SKM-1 treated with dmso at 0.1 percent for 144 hours (cell line): ENCODE data around the gene ELOVL6.
"Not testable (repeated sequence)": the region's sequence is repeated elsewhere in the genome, so short reads cannot be mapped to it uniquely, and the experiment has no call there.

Source experiments
- DNase-seq: peaks from one replicate; lab custom pipeline; 2025; ENCODE audit not compliant: unreplicated experiment; lab: John Stamatoyannopoulos, UW

Gene ELOVL6

DNA sequence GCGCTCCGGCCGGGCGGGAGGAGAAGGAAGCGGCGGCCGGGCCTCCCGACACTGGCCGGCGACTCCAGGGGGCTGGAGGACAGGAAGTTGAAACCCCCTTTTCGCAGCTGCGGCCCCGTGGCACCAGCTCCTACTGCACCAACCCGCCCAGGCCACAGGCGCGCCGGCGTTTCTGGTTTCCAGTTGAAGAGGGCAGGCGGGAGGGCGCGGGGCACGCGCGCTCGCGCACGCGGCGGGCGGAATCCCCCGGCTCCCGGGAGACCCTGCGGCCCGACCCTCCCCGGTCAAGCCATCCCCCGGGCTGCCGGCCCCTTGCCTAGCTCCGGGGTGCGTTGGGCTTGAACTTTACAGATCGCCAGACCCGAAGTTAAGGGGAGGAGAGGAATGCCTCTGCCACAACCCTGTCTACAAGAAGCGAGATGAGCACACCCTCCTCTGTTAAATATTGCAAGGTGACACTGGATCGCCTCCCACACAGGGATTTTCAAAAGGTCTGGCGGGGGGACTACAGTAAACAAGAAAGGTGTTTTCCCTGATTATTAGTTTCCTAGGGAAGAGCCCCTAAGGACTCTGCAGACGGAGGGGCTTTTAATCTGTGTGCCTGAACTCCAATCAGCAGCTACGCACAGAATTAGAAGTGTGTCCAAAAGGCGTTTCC is 1.4 kb downstream of the ELOVL6 start:
- peak; percentile 27 for DNase-seq

- DNase-seq: peak; percentile 33
Measured at GRCh38 chr4:110196206-110196870, 2.1 kb downstream of the ELOVL6 start.

GRCh38 chr4:110195561-110196205 is 2.7 kb downstream of the ELOVL6 start:
- DNase-seq: no peak

DNA sequence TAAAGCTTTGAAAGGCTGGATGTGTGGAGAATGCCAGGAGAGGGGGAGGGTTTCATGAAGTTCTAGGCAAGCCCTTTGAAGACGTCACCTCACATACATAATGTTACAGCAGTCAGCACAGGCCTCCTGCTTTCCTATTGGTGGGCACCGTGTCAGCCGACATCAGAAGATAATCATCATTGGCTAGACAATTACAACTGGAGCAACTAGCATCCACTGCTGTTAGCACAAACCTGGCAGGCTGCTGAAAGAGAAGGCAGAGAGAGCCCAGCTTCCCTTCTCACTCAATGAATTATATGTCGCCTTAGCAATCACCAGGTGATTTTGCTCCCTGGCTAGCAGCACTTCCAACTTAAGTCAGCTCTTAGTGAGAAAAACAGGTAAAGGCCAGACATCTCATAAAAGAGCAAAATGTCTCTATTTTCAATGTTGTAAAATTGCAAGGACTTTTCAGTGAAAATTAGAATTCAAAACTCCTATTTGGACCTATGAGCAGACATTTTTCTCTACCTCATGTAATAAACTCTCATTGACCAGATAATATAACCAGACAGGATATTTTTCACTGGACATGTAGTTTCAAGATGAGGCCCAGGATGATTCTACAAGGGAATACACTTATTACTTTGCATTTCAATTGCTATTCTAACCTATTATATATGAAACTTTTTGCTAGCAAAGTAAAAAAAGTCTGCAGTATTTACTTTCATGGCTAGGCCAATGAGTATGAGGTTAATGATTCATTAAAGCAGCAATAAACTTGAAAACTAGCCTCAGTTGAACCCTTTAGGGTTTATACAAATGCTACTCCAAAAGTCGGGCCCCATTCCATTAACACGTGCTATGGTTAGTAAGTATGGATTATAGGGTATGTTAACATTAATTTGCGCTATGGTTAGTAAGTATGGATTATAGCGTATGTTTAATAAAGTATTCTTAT is 4.3 kb downstream of the ELOVL6 start:
- DNase-seq: no peak

DNA sequence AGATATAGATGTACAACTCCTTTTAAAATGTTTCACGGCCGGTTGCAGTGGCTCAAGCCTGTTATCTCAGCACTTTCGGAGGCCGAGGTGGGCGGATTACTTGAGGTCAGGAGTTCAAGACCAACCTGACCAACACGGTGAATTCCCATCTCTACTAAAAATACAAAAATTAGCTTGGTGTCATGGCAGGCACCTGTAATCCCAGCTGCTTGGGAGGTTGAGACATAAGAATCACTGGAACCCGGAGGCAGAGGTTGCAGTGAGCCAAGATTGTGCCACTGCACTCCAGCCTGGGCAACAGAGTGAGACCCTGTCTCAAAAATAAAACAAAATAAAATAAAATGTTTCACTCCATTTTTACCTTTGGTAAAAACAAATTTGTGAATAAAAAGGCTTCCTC is 5.1 kb downstream of the ELOVL6 start:
- DNase-seq: not testable (repeated sequence)

- no peak for DNase-seq
Measured at GRCh38 chr4:110190249-110190648, 8.2 kb downstream of the ELOVL6 start.

- DNase-seq: no peak
Measured at GRCh38 chr4:110188113-110188512, 10.3 kb downstream of the ELOVL6 start.

- DNase-seq: no peak
Measured at GRCh38 chr4:110184791-110185155, 13.6 kb downstream of the ELOVL6 start.

DNA sequence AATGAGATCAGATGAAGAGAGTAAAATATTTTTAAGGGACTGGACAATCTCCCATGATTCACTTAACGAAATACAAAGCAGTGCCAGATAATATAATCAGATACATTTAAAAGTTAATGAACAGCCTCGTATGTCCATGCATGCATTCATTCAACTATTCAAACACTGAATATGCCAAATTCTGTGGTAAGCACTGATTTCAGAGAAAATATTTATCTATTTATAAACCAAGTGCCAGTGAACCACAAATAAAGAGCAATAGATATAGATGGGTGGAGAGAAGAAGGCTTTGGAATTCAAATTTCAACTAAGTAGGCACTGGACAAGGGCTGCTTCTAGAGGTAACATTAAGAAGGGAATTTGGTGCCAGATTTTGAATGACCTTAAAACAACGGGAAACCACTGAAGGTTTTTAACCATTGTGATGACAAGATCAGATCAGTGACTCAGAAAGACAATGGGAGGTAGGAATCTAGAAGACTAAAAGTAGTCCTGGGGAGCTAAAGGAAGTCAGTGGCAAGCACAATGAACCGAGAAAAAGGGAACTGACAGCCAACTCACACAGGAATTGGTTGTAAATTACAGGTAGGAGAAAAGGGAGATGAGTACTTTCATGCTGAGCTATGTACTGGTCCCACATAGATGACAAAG is 14.2 kb downstream of the ELOVL6 start:
- DNase-seq: peak; percentile 38

- DNase-seq: no peak
Measured at GRCh38 chr4:110183643-110184042, 14.8 kb downstream of the ELOVL6 start.

GRCh38 chr4:110183058-110183457 is 15.4 kb downstream of the ELOVL6 start:
- DNase-seq: no peak

DNA sequence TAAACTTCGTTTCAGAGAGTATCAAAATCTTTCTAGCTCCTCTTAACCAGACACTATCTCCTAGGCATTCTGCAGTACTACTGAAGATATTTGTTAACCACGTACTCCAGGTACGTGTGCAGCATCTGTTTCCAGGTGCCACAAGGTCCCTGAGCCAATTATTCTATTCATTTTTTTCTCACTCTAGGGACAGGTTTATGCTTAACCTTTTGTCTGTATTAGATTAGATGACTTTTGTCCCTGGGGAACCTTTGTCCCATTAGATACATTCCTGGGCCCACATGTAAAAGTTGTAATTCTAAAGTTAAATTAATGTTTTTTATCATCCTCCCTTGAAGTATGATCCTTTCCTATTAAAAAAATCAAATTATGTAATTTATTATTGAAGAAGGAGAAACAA is 16.5 kb downstream of the ELOVL6 start:
- no peak for DNase-seq

- no peak for DNase-seq
Measured at GRCh38 chr4:110175634-110176033, 22.8 kb downstream of the ELOVL6 start.

GRCh38 chr4:110172972-110173371 is 25.4 kb downstream of the ELOVL6 start:
- no peak for DNase-seq

DNA sequence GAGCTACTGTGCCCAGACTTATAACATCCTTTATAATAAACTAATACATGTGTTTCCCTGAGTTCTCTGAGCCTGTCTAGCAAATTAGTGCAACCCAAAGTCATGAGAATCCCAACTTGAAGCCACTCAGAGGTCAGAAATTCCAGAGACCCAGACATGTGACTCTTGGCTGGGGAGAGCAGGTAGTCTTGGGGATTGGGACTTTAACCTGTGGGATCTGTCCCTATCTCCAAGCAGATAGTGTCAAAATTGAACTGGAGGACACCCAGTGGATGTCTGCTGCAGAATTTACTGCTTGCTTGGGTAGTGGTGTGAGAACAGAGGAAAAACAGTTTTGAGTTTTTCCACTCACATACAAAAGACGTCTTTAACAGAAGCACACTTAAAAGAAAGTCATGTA is 26.4 kb downstream of the ELOVL6 start:
- DNase-seq: no peak

DNA sequence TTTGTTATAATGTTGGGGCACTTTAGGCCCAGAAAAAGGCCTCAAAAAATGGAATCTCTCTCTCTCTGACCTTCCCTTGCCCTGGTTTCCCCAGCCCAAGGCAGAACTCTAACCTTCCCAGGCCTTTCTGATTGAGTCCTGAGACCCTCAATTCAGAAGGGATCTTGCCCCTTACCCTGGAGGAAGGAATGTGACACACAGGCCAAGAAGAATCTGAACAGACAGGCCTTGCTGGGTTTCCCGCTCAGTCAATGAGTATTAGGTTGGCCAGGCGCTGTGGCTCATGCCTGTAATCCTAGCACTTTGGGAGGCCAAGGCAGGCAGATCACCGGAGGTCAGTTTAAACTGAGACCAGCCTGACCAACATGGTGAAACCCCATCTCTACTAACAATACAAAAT is 27.6 kb downstream of the ELOVL6 start:
- DNase-seq: no peak

GRCh38 chr4:110165382-110166286 is 32.8 kb downstream of the ELOVL6 start:
- DNase-seq: no peak

DNA sequence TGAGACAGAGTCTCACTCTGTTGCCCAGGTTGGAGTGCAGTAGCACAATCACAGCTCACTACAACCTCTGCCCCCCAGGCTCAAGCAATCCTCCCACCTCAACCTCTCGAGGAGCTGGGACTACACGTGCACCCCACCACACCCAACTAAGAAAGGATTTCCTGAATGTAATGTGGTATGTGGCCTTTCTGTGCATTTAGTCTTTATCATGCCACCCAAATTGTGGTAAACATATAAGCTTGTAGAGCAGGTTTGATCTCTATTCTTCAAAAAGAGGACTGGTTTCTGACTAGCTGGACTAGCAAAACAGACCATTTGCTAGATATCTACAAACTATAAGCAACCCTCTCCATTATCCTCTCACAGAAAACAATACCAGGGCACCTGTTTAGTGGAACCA is 33.6 kb downstream of the ELOVL6 start:
- no peak for DNase-seq

- no peak for DNase-seq
Measured at GRCh38 chr4:110164251-110164650, 34.2 kb downstream of the ELOVL6 start.
